ENCODE data around the gene FAM217B.

The FAM217B gene

GRCh38 chr20:59935457-59936185 lies 4.6 kb upstream of the FAM217B start:
- no peak for TF ChIP-seq CTCF (IDR thresholded peaks at IDR 0.05; ENCODE audit: insufficient read depth, low read length, poor library complexity, severe bottlenecking)
- Histone ChIP-seq H3K27me3 (replicated peaks; ENCODE audit: control insufficient read depth, insufficient read depth, low read length) (no peaks in the 10 kb centered on the region), H3K4me3 (replicated peaks; ENCODE audit: low read depth, low read length) (no peak overlapping the region), H3K36me3 (ENCODE audit: control insufficient read depth, insufficient read depth, low read length) (no peaks in the 10 kb centered on the region)
- no peak for DNase-seq (ENCODE audit: extremely low read depth, insufficient read length)

GRCh38 chr20:59936409-59936808 lies 3.8 kb upstream of the FAM217B start:
- no peak for TF ChIP-seq CTCF (IDR thresholded peaks at IDR 0.05; ENCODE audit: insufficient read depth, low read length, poor library complexity, severe bottlenecking)
- H3K4me3 ChIP-seq (replicated peaks; ENCODE audit: low read depth, low read length): no peak overlapping the region
- no peak for DNase-seq (ENCODE audit: extremely low read depth, insufficient read length)

GRCh38 chr20:59937150-59937549 lies 3.0 kb upstream of the FAM217B start:
- TF ChIP-seq CTCF (IDR thresholded peaks at IDR 0.05; ENCODE audit: insufficient read depth, low read length, poor library complexity, severe bottlenecking): no peak
- Histone ChIP-seq H3K4me3 (replicated peaks; ENCODE audit: low read depth, low read length) (no peak overlapping the region), H3K27me3 (replicated peaks; ENCODE audit: control insufficient read depth, insufficient read depth, low read length) (no peaks in the 10 kb centered on the region), H3K36me3 (ENCODE audit: control insufficient read depth, insufficient read depth, low read length) (no peaks in the 10 kb centered on the region)
- DNase-seq (ENCODE audit: extremely low read depth, insufficient read length): no peak

More at GRCh38 chr20:59936409-59936808, 3.8 kb upstream of the FAM217B start:
- Histone ChIP-seq H3K27me3 (replicated peaks; ENCODE audit: control insufficient read depth, insufficient read depth, low read length) (no peaks in the 10 kb centered on the region), H3K36me3 (ENCODE audit: control insufficient read depth, insufficient read depth, low read length) (no peaks in the 10 kb centered on the region)

- no peak for DNase-seq (ENCODE audit: extremely low read depth, insufficient read length)
- Histone ChIP-seq H3K4me3 (replicated peaks; ENCODE audit: low read depth, low read length) (no peak overlapping the region), H3K27me3 (replicated peaks; ENCODE audit: control insufficient read depth, insufficient read depth, low read length) (no peaks in the 10 kb centered on the region)
These were observed 2.0 kb upstream of the FAM217B start for GRCh38 chr20:59938221-59938620.

GRCh38 chr20:59938696-59939051 lies 1.5 kb upstream of the FAM217B start:
- no peak for TF ChIP-seq CTCF (IDR thresholded peaks at IDR 0.05; ENCODE audit: insufficient read depth, low read length, poor library complexity, severe bottlenecking)
- H3K27me3 ChIP-seq (replicated peaks; ENCODE audit: control insufficient read depth, insufficient read depth, low read length): no peaks in the 10 kb centered on the region
- no peaks in the 10 kb centered on the region for H3K36me3 ChIP-seq (ENCODE audit: control insufficient read depth, insufficient read depth, low read length)
- no peak for DNase-seq (ENCODE audit: extremely low read depth, insufficient read length)
- H3K4me3 ChIP-seq (replicated peaks; ENCODE audit: low read depth, low read length): no peak overlapping the region

More at GRCh38 chr20:59938221-59938620, 2.0 kb upstream of the FAM217B start:
- no peaks in the 10 kb centered on the region for H3K36me3 ChIP-seq (ENCODE audit: control insufficient read depth, insufficient read depth, low read length)
- TF ChIP-seq CTCF (IDR thresholded peaks at IDR 0.05; ENCODE audit: insufficient read depth, low read length, poor library complexity, severe bottlenecking): no peak
